D721Med (cell line): ENCODE data around the gene CDH23.

Source experiments
- DNase-seq: peaks from one replicate; pipeline ENCODE4 v3.0.0; 2011; ENCODE audit warnings: low spot score; ENCODE audit not compliant: insufficient read length
- FAIRE-seq: peaks from 2 replicates; lab custom pipeline; 2011; peaks lifted over from hg19 to GRCh38; lab: Jason Lieb, UNC
- TF ChIP-seq, protein P1 (sequence below): IDR thresholded peaks from 2 replicates; pipeline ENCODE4 v1.5.1; 2012; ENCODE audit warnings: mild to moderate bottlenecking, control low read depth; ENCODE audit not compliant: insufficient read depth; ENCODE audit errors: missing control alignments

CDH23 gene

DNA sequence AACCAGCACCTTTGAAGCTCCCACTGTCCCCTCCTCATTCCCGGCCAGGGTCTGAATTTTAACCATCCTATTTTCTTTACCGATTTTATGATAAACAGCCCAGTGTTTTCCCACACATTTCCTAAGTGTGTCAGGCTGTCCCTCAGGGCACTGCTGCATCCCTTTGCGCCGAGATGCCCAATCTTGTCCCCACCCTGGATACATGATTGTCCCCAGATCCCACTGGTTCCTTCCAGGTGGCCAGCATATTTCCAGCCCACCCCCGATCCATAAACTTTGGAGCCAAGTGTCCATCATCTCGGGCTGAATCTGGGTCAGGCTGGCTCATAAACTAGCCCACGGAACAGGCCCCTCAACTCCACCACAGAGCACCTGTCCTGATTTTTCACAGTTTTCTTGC is 137.2 kb downstream of the CDH23 start:
- no peak for DNase-seq
- TF ChIP-seq, protein P1, sequence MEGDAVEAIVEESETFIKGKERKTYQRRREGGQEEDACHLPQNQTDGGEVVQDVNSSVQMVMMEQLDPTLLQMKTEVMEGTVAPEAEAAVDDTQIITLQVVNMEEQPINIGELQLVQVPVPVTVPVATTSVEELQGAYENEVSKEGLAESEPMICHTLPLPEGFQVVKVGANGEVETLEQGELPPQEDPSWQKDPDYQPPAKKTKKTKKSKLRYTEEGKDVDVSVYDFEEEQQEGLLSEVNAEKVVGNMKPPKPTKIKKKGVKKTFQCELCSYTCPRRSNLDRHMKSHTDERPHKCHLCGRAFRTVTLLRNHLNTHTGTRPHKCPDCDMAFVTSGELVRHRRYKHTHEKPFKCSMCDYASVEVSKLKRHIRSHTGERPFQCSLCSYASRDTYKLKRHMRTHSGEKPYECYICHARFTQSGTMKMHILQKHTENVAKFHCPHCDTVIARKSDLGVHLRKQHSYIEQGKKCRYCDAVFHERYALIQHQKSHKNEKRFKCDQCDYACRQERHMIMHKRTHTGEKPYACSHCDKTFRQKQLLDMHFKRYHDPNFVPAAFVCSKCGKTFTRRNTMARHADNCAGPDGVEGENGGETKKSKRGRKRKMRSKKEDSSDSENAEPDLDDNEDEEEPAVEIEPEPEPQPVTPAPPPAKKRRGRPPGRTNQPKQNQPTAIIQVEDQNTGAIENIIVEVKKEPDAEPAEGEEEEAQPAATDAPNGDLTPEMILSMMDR = no peak
- FAIRE-seq = no peak

DNA sequence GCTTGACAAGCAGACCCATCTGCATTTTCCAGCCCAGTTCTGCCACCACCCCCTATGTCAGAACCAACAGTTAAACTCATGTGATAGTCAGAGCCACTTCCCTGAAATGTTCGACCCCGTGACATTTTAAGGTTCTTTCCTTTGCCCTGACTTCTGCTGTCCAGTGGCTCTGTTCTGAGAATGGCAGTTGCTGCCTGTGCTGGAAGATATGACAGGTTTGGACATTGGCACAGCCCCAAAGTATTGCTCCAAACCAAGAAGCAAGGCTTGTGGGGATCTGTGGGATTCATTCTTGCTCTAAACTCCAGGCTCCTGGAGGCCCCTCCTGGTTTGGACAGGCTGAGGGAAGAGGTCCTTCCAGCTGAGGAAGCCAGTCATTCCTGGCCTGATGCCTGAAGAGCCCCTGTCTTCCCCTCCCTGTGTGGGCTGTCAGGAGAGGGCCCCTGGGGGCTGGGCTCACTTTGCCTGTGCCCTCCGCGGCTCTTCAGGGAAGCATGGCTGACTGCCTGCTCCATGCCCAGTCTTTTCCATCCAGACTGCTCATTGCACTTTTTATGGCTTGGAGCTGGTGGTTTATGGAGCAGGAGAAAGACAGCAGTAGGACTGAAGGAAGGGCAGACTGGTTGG is 138.0 kb downstream of the CDH23 start:
- no peak for DNase-seq
- TF ChIP-seq, protein P1 = no peak
- no peak for FAIRE-seq

DNA sequence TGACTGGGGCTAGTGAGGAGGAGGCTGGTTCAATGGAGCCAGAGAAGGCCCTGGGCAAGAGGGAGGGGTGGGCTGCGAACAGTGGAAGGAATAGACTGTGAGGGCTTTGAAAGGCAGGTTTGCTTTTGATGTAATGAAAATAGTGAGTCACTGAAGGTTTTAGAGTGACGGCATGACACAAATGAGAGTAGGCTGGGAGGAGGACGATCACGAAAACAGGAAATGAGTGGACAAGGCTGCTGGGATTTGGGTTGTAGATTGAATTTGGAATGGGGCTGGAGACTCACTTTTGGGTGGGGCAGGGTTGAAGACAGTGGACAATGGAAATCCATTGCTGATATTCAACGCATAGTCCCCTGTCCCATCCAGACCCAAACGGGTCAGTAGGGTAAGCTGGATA is 139.6 kb downstream of the CDH23 start:
- DNase-seq = no peak
- FAIRE-seq = no peak
- TF ChIP-seq, protein P1 = no peak

DNA sequence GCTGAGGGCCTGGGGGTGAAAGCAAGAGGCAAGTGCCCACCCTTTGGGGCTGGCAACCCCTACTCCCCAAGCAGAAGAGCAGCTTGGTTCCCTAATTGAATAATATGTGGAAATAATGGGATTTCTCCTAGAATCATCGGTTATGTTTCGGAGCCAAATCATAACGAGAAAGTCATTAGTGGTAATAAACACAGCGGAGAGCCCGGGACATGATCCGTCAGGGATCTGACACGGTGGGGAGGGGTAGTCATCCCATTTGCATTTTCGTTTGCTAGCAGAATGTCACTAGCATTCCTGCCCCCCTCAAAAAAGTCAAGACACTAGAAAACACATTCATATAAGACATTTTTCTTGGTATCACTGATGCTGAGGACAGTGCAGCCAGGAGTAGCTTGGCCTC is 140.4 kb downstream of the CDH23 start:
- DNase-seq = no peak
- FAIRE-seq = no peak
- TF ChIP-seq, protein P1 = no peak

DNA sequence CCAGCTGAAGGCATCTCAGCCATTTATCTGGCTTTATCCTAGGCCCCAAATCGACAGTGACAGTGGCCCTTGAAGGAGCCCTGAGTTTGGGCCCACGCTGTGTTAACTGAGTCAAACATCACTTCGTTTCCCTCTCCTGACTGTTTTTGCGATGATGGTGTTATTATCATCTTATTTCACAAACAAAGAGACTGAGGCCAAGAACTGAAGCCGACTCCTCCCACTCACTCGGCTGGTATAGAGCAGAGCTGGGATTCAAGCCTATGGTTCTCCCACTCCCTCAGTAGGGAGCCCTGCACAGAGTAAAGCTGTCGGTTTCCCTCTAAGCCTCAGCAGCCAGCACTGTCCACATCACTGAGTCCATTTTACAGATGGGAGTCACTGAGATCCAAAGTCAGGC is 141.0 kb downstream of the CDH23 start:
- FAIRE-seq = no peak

DNA sequence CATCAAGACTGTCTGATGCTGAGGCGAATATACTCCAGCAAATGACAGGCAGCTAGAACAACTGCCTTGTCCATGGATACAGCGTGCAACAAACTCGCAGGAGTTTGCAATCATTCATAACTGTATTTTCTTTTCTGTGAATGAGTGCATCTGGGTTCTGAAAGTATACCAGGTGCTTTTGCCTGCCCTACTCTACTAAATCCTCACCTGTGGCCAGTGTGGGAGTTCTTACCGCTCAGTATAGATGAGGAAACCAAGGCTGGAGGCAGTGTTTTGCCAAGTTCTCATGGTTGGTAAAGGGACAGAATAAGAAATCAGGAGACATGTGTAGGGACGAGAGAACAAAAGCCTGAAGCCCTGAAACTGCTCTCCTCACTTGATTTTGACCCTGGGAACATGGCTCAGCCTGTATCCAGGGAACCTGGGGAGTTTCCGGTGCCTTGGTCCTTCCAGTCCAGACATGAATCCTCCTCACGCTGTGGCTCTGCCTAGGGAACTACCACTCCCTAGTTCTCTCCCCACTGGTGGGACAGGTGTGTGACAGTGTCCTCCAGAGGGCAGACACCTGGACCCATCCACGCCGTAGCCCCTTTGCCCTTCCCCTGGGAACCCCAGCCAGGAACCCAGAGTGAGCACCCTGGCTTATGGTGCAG is 142.0 kb downstream of the CDH23 start:
- TF ChIP-seq, protein P1 = no peak
- FAIRE-seq = no peak
- no peak for DNase-seq

More for the DNA sequence above, 141.0 kb downstream of the CDH23 start:
- DNase-seq = no peak
- TF ChIP-seq, protein P1 = no peak
